ENCODE results near the gene CENPU.

Gene CENPU

DNA sequence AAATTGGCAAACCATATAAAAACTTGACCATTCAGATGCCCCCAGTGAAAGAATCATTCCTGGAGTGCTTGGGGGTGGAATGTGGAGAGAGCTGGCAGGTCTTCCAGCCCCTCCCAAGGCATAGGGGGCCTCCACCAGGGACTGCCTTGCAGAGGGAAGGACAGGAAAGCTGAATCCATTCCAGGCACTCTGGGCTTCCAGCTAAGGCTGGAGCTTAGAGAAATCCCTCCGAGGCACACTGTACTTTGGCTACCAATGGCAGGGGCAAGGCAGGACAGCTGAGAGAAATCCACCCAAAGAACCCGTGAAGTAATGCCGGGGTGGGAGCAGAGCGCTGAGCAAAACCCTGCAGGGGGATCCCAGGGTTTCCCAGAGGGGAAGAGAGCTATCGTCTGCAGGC lies 4.0 kb downstream of the CENPU start:
- no peaks in the 10 kb centered on the region for H3K36me3 ChIP-seq (ENCODE audit: control insufficient read depth, insufficient read depth, low read length, severe bottlenecking)
- H3K9ac ChIP-seq (ENCODE audit: low read length) = no peak overlapping the region
- H3K4me1 ChIP-seq (ENCODE audit: control insufficient read depth, insufficient read depth, low read length) = peaks cover 22% of the 10 kb centered on the region
- H3K4me3 ChIP-seq (ENCODE audit: low read length) = no peak overlapping the region
- DNase-seq (ENCODE audit: low read depth) = no peak
- no peaks in the 10 kb centered on the region for H3K9me3 ChIP-seq (ENCODE audit: control insufficient read depth, low read length)
- no peaks in the 10 kb centered on the region for H3K27me3 ChIP-seq (replicated peaks; ENCODE audit: control insufficient read depth, insufficient read depth, low read length)

DNA sequence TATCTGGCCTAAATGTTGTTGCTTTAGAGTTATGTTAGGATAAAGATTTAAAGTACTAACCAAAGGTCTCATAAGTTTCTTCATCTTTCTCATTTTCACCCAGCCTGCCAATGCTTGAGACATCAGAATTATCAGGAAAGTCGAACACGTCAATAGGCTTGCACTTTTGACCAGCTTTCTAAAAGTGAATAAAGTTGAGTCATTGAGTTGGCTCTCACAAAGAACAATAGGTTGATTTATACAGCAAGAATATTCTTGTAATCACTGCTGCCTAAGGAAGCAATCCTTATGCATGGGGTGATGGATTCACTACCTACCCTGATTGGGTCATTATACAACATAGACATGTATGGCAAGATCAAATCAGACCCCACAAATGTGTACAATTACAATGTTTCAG lies 5.0 kb downstream of the CENPU start:
- Histone ChIP-seq H3K4me3 (ENCODE audit: low read length) (no peak overlapping the region), H3K4me1 (ENCODE audit: control insufficient read depth, insufficient read depth, low read length) (peaks cover 18% of the 10 kb centered on the region), H3K9me3 (ENCODE audit: control insufficient read depth, low read length) (no peaks in the 10 kb centered on the region), H3K27me3 (replicated peaks; ENCODE audit: control insufficient read depth, insufficient read depth, low read length) (no peaks in the 10 kb centered on the region), H3K9ac (ENCODE audit: low read length) (no peak overlapping the region), H3K36me3 (ENCODE audit: control insufficient read depth, insufficient read depth, low read length, severe bottlenecking) (no peaks in the 10 kb centered on the region)
- DNase-seq (ENCODE audit: low read depth) = no peak

DNA sequence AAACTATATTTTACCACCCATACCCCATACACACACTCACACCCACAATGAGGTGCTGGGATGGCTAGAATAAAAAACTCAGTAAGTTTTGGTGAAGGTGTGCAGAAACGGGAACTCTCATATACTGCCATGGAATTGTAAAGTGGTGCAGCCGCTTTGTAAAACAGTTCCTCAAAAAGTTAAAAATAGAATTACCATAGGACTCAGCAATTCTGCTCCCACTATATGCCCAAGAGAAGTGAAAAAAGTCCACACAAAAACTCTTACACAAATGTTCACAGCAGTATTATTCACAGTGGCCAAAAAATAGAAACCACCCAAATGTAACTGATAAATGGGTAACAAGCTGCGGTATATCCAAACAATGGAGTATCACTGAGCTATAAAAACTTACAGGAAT lies 6.5 kb downstream of the CENPU start:
- Histone ChIP-seq H3K9ac (ENCODE audit: low read length) (no peak overlapping the region), H3K27me3 (replicated peaks; ENCODE audit: control insufficient read depth, insufficient read depth, low read length) (no peaks in the 10 kb centered on the region), H3K36me3 (ENCODE audit: control insufficient read depth, insufficient read depth, low read length, severe bottlenecking) (no peaks in the 10 kb centered on the region), H3K4me1 (ENCODE audit: control insufficient read depth, insufficient read depth, low read length) (peaks cover 15% of the 10 kb centered on the region), H3K4me3 (ENCODE audit: low read length) (no peak overlapping the region), H3K9me3 (ENCODE audit: control insufficient read depth, low read length) (no peaks in the 10 kb centered on the region)
- no peak for DNase-seq (ENCODE audit: low read depth)

DNA sequence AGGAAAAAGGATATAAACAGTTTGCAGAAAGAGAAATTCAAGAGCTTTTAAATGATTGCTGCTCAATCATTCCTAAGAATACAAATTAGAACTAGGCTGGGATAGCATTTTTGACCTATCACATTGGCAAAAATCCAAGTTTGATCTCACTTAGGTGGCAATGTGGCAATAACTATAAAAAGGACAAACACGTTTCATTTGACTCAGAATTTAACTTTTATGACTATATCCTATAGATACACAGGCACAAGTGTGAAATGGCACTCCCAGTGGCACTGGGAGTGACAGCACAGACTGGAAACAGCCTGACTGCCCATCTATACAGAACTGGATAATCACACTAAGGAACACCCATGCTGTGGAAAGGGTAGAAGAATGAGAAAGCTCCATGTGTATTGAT lies 11.1 kb downstream of the CENPU start:
- DNase-seq (ENCODE audit: low read depth) = no peak
- H3K36me3 ChIP-seq (ENCODE audit: control insufficient read depth, insufficient read depth, low read length, severe bottlenecking) = no peaks in the 10 kb centered on the region
- H3K4me1 ChIP-seq (ENCODE audit: control insufficient read depth, insufficient read depth, low read length) = no peaks in the 10 kb centered on the region
- H3K4me3 ChIP-seq (ENCODE audit: low read length) = no peak overlapping the region
- H3K9ac ChIP-seq (ENCODE audit: low read length) = no peak overlapping the region
- no peaks in the 10 kb centered on the region for H3K27me3 ChIP-seq (replicated peaks; ENCODE audit: control insufficient read depth, insufficient read depth, low read length)
- H3K9me3 ChIP-seq (ENCODE audit: control insufficient read depth, low read length) = peaks cover 19% of the 10 kb centered on the region

DNA sequence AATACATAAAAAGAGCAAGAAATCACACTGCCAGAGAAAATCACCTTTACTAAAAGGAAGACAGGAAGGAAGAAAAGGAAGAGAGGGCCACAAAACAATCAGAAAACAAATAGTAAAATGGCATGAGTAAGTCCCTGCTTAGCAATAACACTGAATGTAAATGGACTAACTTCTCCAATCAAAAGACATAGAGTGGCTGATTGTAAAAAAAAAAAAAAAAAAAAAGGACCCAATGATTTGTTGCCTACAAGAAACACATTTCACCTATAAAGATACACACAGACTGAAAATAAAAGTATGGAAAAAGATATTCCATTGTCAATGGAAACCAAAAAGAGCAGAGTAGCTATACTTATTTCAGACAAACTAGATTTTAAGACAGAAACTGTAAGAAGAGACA lies 12.6 kb downstream of the CENPU start:
- DNase-seq (ENCODE audit: low read depth) = no peak
- Histone ChIP-seq H3K36me3 (ENCODE audit: control insufficient read depth, insufficient read depth, low read length, severe bottlenecking) (no peaks in the 10 kb centered on the region), H3K4me1 (ENCODE audit: control insufficient read depth, insufficient read depth, low read length) (no peaks in the 10 kb centered on the region), H3K9ac (ENCODE audit: low read length) (no peak overlapping the region), H3K4me3 (ENCODE audit: low read length) (no peak overlapping the region), H3K9me3 (ENCODE audit: control insufficient read depth, low read length) (peaks cover 19% of the 10 kb centered on the region), H3K27me3 (replicated peaks; ENCODE audit: control insufficient read depth, insufficient read depth, low read length) (no peaks in the 10 kb centered on the region)

DNA sequence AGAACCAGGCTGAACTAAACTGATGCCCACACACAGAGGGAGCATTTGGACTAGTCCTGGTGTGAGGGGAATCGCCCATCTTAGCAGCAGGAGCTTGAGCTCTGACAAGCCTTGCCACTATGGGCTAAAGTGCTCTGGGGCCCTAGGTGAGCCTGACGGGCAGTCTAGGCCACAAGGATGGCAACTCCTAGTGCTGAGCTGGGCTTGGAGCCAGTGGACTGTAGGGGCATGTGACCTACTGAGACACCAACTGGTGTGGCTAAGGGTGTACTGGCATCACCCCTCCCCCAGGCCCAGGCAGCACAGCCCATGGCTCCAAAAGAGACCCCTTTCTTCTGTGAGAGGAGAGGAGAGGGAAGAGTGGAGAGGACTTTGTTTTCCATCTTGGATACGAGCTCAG lies 14.5 kb downstream of the CENPU start:
- H3K27me3 ChIP-seq (replicated peaks; ENCODE audit: control insufficient read depth, insufficient read depth, low read length) = no peaks in the 10 kb centered on the region
- H3K36me3 ChIP-seq (ENCODE audit: control insufficient read depth, insufficient read depth, low read length, severe bottlenecking) = no peaks in the 10 kb centered on the region
- H3K4me1 ChIP-seq (ENCODE audit: control insufficient read depth, insufficient read depth, low read length) = no peaks in the 10 kb centered on the region
- no peak overlapping the region for H3K9ac ChIP-seq (ENCODE audit: low read length)
- no peak overlapping the region for H3K4me3 ChIP-seq (ENCODE audit: low read length)
- H3K9me3 ChIP-seq (ENCODE audit: control insufficient read depth, low read length) = peaks cover 19% of the 10 kb centered on the region
- no peak for DNase-seq (ENCODE audit: low read depth)

DNA sequence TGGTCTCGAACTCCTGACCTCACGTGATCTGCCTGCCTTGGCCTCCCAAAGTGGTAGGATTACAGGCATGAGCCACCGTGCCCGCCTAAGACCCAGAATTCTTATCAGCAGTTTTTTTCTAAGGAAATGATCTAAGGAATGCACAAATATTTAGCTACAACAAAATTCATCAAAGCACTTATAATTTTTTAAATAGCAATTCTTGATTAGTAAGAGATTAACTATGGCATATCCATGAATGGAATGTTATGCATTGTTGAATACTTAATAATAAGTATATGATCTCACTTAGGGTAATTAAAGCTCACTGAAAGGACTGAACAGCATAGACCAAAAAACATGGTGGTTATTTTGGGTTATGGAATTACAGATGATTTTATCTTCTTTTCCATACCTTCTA lies 18.4 kb downstream of the CENPU start:
- Histone ChIP-seq H3K9ac (ENCODE audit: low read length) (no peak overlapping the region), H3K36me3 (ENCODE audit: control insufficient read depth, insufficient read depth, low read length, severe bottlenecking) (no peaks in the 10 kb centered on the region), H3K4me3 (ENCODE audit: low read length) (no peak overlapping the region), H3K9me3 (ENCODE audit: control insufficient read depth, low read length) (peaks cover 3% of the 10 kb centered on the region), H3K27me3 (replicated peaks; ENCODE audit: control insufficient read depth, insufficient read depth, low read length) (no peaks in the 10 kb centered on the region), H3K4me1 (ENCODE audit: control insufficient read depth, insufficient read depth, low read length) (no peaks in the 10 kb centered on the region)
- DNase-seq (ENCODE audit: low read depth) = no peak

DNA sequence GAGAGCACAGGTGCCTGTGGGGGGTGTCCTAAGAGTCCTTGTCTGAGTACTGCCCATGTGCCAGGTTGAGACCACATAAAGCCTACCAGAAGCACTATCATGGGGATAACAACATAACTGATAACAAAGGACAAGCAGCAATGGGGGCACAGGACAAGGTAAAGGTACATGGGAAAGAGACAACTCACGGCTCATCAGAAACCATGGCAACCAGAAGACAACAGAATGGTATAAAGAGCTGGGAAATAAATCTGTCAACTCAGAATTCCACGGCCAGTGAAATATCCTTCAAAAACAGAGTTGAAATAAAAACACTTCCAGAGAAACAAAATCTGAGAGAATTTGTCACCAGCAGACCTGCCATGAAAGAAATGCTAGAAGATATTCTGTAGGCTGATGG lies 20.0 kb downstream of the CENPU start:
- Histone ChIP-seq H3K4me3 (ENCODE audit: low read length) (no peak overlapping the region), H3K27me3 (replicated peaks; ENCODE audit: control insufficient read depth, insufficient read depth, low read length) (no peaks in the 10 kb centered on the region), H3K9ac (ENCODE audit: low read length) (no peak overlapping the region), H3K4me1 (ENCODE audit: control insufficient read depth, insufficient read depth, low read length) (no peaks in the 10 kb centered on the region), H3K36me3 (ENCODE audit: control insufficient read depth, insufficient read depth, low read length, severe bottlenecking) (no peaks in the 10 kb centered on the region), H3K9me3 (ENCODE audit: control insufficient read depth, low read length) (no peaks in the 10 kb centered on the region)
- DNase-seq (ENCODE audit: low read depth) = no peak

DNA sequence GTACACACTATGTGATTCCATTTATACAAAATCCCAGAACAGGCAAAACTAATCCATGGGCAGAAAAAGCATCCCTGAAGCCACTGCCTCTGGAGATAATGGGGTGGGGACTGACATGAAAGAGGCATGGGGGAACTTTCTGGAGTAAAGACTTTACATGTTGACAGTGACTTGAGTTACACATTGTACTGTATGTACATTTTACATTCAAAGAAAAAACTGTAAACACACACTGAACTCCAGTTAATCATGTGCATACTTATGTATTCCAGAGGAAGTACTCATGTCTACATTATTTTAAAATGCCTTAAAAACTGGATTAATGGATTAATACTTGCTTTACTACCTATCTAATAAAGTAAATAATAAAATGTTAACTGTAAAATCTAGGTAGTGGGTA lies 21.6 kb downstream of the CENPU start:
- Histone ChIP-seq H3K27me3 (replicated peaks; ENCODE audit: control insufficient read depth, insufficient read depth, low read length) (no peaks in the 10 kb centered on the region), H3K36me3 (ENCODE audit: control insufficient read depth, insufficient read depth, low read length, severe bottlenecking) (no peaks in the 10 kb centered on the region), H3K4me1 (ENCODE audit: control insufficient read depth, insufficient read depth, low read length) (no peaks in the 10 kb centered on the region), H3K4me3 (ENCODE audit: low read length) (no peak overlapping the region), H3K9ac (ENCODE audit: low read length) (no peak overlapping the region), H3K9me3 (ENCODE audit: control insufficient read depth, low read length) (no peaks in the 10 kb centered on the region)
- no peak for DNase-seq (ENCODE audit: low read depth)

DNA sequence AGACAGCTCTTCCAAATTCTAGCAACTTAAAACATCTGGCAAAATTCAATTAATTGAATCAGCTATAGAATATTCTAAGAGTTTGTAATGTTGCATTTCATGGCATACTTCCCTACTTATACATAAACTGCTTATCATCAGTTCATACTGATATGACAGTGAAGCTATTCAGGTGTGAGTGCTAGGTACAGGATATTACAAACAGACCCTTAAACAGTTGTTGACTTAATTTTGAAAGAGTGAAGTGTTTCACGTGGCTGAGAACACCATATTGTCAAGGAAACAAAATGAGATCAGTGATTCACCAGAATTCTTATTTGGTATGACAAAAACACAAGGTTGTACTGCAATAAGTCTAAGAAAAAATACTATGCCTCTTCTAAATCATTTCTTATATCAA lies 27.4 kb downstream of the CENPU start:
- no peaks in the 10 kb centered on the region for H3K36me3 ChIP-seq (ENCODE audit: control insufficient read depth, insufficient read depth, low read length, severe bottlenecking)
- no peaks in the 10 kb centered on the region for H3K27me3 ChIP-seq (replicated peaks; ENCODE audit: control insufficient read depth, insufficient read depth, low read length)
- H3K9me3 ChIP-seq (ENCODE audit: control insufficient read depth, low read length) = no peaks in the 10 kb centered on the region
- DNase-seq (ENCODE audit: low read depth) = no peak
- no peaks in the 10 kb centered on the region for H3K4me1 ChIP-seq (ENCODE audit: control insufficient read depth, insufficient read depth, low read length)
- H3K9ac ChIP-seq (ENCODE audit: low read length) = no peak overlapping the region
- H3K4me3 ChIP-seq (ENCODE audit: low read length) = no peak overlapping the region

DNA sequence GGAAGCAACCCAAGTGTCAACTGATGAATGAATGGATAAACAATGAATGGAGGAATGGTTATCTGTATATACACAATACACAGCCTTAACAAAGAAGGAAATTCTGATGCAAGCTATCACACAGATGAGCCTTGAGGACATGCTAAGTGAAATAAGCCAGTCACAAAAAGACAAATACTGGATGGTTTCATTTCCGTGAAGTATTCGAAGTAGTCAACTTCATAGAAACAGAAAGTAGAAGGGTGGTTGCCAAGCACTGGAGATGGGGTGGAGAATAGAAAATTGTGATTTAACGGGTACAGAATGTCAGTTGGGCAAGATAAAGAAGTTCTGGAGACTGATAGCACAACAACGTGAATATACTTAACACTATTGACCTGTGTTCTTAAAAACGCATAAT lies 28.2 kb downstream of the CENPU start:
- DNase-seq (ENCODE audit: low read depth) = no peak
- H3K27me3 ChIP-seq (replicated peaks; ENCODE audit: control insufficient read depth, insufficient read depth, low read length) = no peaks in the 10 kb centered on the region
- no peaks in the 10 kb centered on the region for H3K9me3 ChIP-seq (ENCODE audit: control insufficient read depth, low read length)
- no peaks in the 10 kb centered on the region for H3K4me1 ChIP-seq (ENCODE audit: control insufficient read depth, insufficient read depth, low read length)
- no peak overlapping the region for H3K9ac ChIP-seq (ENCODE audit: low read length)
- H3K36me3 ChIP-seq (ENCODE audit: control insufficient read depth, insufficient read depth, low read length, severe bottlenecking) = no peaks in the 10 kb centered on the region
- no peak overlapping the region for H3K4me3 ChIP-seq (ENCODE audit: low read length)

DNA sequence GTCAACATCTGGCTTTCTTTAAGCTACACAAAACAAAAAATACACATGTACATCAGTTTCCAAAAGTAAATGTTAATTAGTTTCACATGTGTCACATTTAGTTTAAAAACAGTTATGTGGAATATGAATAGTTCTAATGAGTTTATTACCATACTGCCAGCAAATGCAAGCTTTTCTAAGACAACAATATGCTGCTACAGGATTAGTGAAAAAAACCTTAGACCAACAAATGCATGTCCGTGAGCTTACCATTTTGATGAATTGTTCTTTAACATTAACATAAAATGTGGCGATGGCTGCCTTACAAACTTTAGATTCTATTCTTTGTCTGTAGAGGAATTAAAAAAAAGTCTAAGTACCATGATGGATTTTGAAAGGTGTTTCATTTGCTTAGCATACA lies 31.8 kb downstream of the CENPU start:
- Histone ChIP-seq H3K27me3 (replicated peaks; ENCODE audit: control insufficient read depth, insufficient read depth, low read length) (no peaks in the 10 kb centered on the region), H3K36me3 (ENCODE audit: control insufficient read depth, insufficient read depth, low read length, severe bottlenecking) (no peaks in the 10 kb centered on the region), H3K9me3 (ENCODE audit: control insufficient read depth, low read length) (no peaks in the 10 kb centered on the region), H3K4me3 (ENCODE audit: low read length) (no peak overlapping the region), H3K4me1 (ENCODE audit: control insufficient read depth, insufficient read depth, low read length) (no peaks in the 10 kb centered on the region), H3K9ac (ENCODE audit: low read length) (no peak overlapping the region)
- no peak for DNase-seq (ENCODE audit: low read depth)

Measured in adipocyte (in vitro differentiated cells).